Endothelial cell of umbilical vein (primary cell): Measurements from ENCODE around the gene CCDC86.

Experiments
- CTCF ChIP-seq, 2 donors: IDR thresholded peaks; 1 replicate in 1 of 2; 2 replicates in 1 of 2; pipeline ENCODE4 v1.5.1; 2011; ENCODE audit warnings: low read length in 2 of 2, mild to moderate bottlenecking in 2 of 2, moderate library complexity in 2 of 2, control low read depth in 1 of 2, inconsistent platforms in 1 of 2, low read depth in 1 of 2; ENCODE audit not compliant: insufficient read depth in 1 of 2; ENCODE audit errors: extremely low read depth in 1 of 2
- EZH2 ChIP-seq: IDR thresholded peaks from 2 replicates; pipeline ENCODE4 v1.6.1; 2012; ENCODE audit warnings: borderline replicate concordance, low read depth, mild to moderate bottlenecking, moderate library complexity, low read length, inconsistent platforms; ENCODE audit not compliant: severe bottlenecking
- FOS ChIP-seq: IDR thresholded peaks from 2 replicates; pipeline ENCODE4 v1.6.1; 2011; ENCODE audit warnings: mild to moderate bottlenecking, low read length, moderate library complexity, borderline replicate concordance; ENCODE audit not compliant: insufficient read depth
- JUN ChIP-seq: IDR thresholded peaks from 2 replicates; pipeline ENCODE4 v1.6.1; 2011; ENCODE audit warnings: borderline replicate concordance, low read depth; ENCODE audit not compliant: insufficient read length, insufficient read depth
- MAX ChIP-seq: IDR thresholded peaks from 2 replicates; pipeline ENCODE4 v1.6.1; 2011; ENCODE audit not compliant: insufficient read depth, insufficient read length
- MYC ChIP-seq: IDR thresholded peaks from one replicate; pipeline ENCODE4 v1.6.1; 2011; ENCODE audit warnings: mild to moderate bottlenecking, low read depth, low read length
- POLR2A ChIP-seq: IDR thresholded peaks from 2 replicates; pipeline ENCODE4 v1.6.1; 2012; ENCODE audit warnings: low read depth, mild to moderate bottlenecking, control low read depth, low read length
- POLR2AphosphoS5 ChIP-seq: IDR thresholded peaks from 2 replicates; pipeline ENCODE4 v1.6.1; 2012; ENCODE audit warnings: low read depth, mild to moderate bottlenecking, control low read depth, low read length, moderate library complexity; ENCODE audit not compliant: insufficient read depth

- TF ChIP-seq CTCF (IDR thresholded peaks at IDR 0.05; ENCODE audit: extremely low read depth in 1 of 2, insufficient read depth in 1 of 2, low read depth in 1 of 2, low read length in 2 of 2) (no peak), EZH2 (no peak), FOS (no peak), MAX (no peak), POLR2AphosphoS5 (no peak), POLR2A (no peak), MYC (no peak), JUN (no peak)
These were observed 19.0 kb downstream of the CCDC86 start for GRCh38 chr11:60860943-60861342.
